Activated naive CD8-positive, alpha-beta T cell treated with anti-CD3 and anti-CD28 coated beads, Interleukin-2, amount 50 U/mL, for 24 hours (primary cell): ENCODE data around the gene TRIM2.

Source experiments
- ATAC-seq: fragments of 150-1000 bp; cut with Tn5 transposase; one replicate; pipeline ENCODE4 v1.10.0; 2021
- DNase-seq: peaks from one replicate; pipeline ENCODE4 v3.0.0; 2021
- H3K27ac Mint-ChIP-seq: one replicate; pipeline ENCODE4 v1.8.0; 2021; ENCODE audit warnings: mild to moderate bottlenecking, mixed read lengths
- H3K27me3 Mint-ChIP-seq: one replicate; pipeline ENCODE4 v1.8.0; 2021; ENCODE audit warnings: mixed read lengths
- H3K36me3 Mint-ChIP-seq: one replicate; pipeline ENCODE4 v1.8.0; 2021; ENCODE audit warnings: low read depth, mixed read lengths
- H3K4me1 Mint-ChIP-seq: one replicate; pipeline ENCODE4 v1.8.0; 2021; ENCODE audit warnings: mixed read lengths
- H3K4me3 Mint-ChIP-seq: one replicate; pipeline ENCODE4 v1.8.0; 2021; ENCODE audit warnings: mild to moderate bottlenecking, moderate library complexity, mixed read lengths
- H3K9me3 Mint-ChIP-seq: one replicate; pipeline ENCODE4 v1.8.0; 2021; ENCODE audit warnings: mixed read lengths

TRIM2 gene

GRCh38 chr4:153243468-153243867, 39.2 kb downstream of the TRIM2 start:
- ATAC-seq: no peak
- Mint-ChIP-seq H3K4me1 (peaks cover 4% of the 10 kb centered on the region), H3K4me3 (no peak overlapping the region), H3K27me3 (no peaks in the 10 kb centered on the region), H3K27ac (no peak overlapping the region), H3K9me3 (no peaks in the 10 kb centered on the region), H3K36me3 (no peaks in the 10 kb centered on the region)
- no peak for DNase-seq

DNA sequence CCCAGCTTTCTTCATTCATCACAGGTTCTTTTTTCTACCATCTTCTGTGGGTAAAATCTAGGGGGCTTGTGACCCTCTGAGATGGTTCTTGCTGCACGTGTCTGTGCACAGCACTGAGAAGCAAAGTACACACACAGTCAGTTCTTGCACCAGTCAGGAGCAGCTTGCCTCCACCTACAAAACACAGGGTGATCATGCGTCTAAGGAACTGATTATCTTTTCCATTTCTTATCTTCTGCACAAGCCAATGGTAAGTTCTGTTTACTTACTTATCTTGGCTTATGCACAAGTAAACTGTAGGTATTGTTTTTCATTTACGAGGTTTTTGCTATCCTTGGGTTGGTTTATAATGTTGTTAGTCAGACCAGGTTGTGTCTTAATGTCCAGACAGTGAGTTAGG, 40.7 kb downstream of the TRIM2 start:
- no peak for ATAC-seq
- Mint-ChIP-seq H3K4me1 (peaks cover 15% of the 10 kb centered on the region), H3K36me3 (no peaks in the 10 kb centered on the region), H3K9me3 (no peaks in the 10 kb centered on the region), H3K27ac (no peak overlapping the region), H3K4me3 (no peak overlapping the region), H3K27me3 (no peaks in the 10 kb centered on the region)
- no peak for DNase-seq

GRCh38 chr4:153245775-153246174, 41.5 kb downstream of the TRIM2 start:
- Mint-ChIP-seq H3K27me3 (no peaks in the 10 kb centered on the region), H3K36me3 (no peaks in the 10 kb centered on the region), H3K4me1 (peaks cover 15% of the 10 kb centered on the region), H3K9me3 (no peaks in the 10 kb centered on the region), H3K4me3 (no peak overlapping the region), H3K27ac (no peak overlapping the region)
- DNase-seq: no peak
- ATAC-seq: no peak

GRCh38 chr4:153246446-153247115, 42.3 kb downstream of the TRIM2 start:
- no peaks in the 10 kb centered on the region for H3K36me3 Mint-ChIP-seq
- no peak overlapping the region for H3K4me3 Mint-ChIP-seq
- H3K4me1 Mint-ChIP-seq: peaks cover 15% of the 10 kb centered on the region
- ATAC-seq (no peak), DNase-seq (no peak)
- H3K27ac Mint-ChIP-seq: no peak overlapping the region
- no peaks in the 10 kb centered on the region for H3K9me3 Mint-ChIP-seq
- H3K27me3 Mint-ChIP-seq: no peaks in the 10 kb centered on the region

- DNase-seq (no peak), ATAC-seq (no peak)
- Mint-ChIP-seq H3K4me1 (peaks cover 15% of the 10 kb centered on the region), H3K9me3 (no peaks in the 10 kb centered on the region), H3K27me3 (no peaks in the 10 kb centered on the region), H3K36me3 (no peaks in the 10 kb centered on the region), H3K27ac (no peak overlapping the region), H3K4me3 (no peak overlapping the region)
Measured at GRCh38 chr4:153247116-153247490, 42.9 kb downstream of the TRIM2 start.

GRCh38 chr4:153248641-153249198, 44.5 kb downstream of the TRIM2 start:
- Mint-ChIP-seq H3K9me3 (no peaks in the 10 kb centered on the region), H3K27ac (peak overlapping the region; percentile 74), H3K27me3 (no peaks in the 10 kb centered on the region), H3K4me3 (peak overlapping the region; percentile 80), H3K4me1 (peaks cover 15% of the 10 kb centered on the region), H3K36me3 (no peaks in the 10 kb centered on the region)
- ATAC-seq: no peak
- DNase-seq: no peak

- H3K27me3 Mint-ChIP-seq: no peaks in the 10 kb centered on the region
- H3K27ac Mint-ChIP-seq: peak overlapping the region; percentile 74
- ATAC-seq (peak; percentile 97), DNase-seq (peak; percentile 84)
- H3K36me3 Mint-ChIP-seq: no peaks in the 10 kb centered on the region
- H3K4me1 Mint-ChIP-seq: peaks cover 15% of the 10 kb centered on the region
- no peaks in the 10 kb centered on the region for H3K9me3 Mint-ChIP-seq
- peak overlapping the region; percentile 80 for H3K4me3 Mint-ChIP-seq
Measured at GRCh38 chr4:153249199-153250041, 45.2 kb downstream of the TRIM2 start.

DNA sequence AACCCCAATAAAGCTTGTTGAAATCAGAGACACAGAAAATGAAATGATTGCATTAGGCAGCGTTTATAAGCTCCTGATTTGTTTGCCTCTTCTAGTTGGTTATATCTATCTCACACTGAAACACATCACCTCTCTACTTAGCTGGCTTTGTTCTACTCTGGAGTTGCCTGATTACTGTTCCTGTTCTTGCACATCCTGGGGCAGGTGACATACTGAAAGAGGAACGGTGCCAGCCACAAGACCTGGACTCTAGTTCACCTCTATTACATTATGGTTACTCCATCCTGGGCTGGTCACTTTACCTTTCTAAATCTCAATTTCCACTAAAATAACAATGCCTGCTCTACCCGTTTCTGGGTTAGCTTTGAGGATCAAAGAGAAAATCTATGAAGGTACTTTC, 47.9 kb downstream of the TRIM2 start:
- Mint-ChIP-seq H3K4me1 (peaks cover 15% of the 10 kb centered on the region), H3K9me3 (no peaks in the 10 kb centered on the region), H3K36me3 (no peaks in the 10 kb centered on the region), H3K4me3 (no peak overlapping the region), H3K27ac (no peak overlapping the region), H3K27me3 (peaks cover 8% of the 10 kb centered on the region)
- DNase-seq (no peak), ATAC-seq (no peak)

GRCh38 chr4:153255233-153255632, 51.0 kb downstream of the TRIM2 start:
- Mint-ChIP-seq H3K9me3 (no peaks in the 10 kb centered on the region), H3K27ac (no peak overlapping the region), H3K4me1 (no peaks in the 10 kb centered on the region), H3K27me3 (peaks cover 20% of the 10 kb centered on the region), H3K36me3 (no peaks in the 10 kb centered on the region), H3K4me3 (no peak overlapping the region)
- DNase-seq (no peak), ATAC-seq (no peak)

GRCh38 chr4:153257151-153257620, 52.9 kb downstream of the TRIM2 start:
- DNase-seq: peak; percentile 27
- peaks cover 6% of the 10 kb centered on the region for H3K9me3 Mint-ChIP-seq

DNA sequence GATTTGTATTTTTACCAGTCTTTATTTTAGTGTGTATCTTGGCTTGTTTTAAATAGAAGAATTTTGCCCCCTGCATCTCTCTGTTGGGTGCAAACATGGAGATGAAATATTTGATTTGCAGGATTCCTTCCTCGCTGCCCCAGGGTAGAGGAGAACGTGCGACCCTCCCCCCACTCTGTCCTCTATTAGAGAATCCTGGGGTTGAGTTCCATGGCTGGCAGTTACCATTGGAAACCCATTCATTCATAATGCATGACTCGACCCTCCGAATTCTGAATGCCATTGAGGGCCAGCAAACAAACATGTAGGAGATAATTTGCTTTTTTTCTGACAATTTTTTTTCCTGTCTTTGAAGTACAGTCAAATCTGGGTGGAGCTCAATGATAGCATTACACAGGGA, 53.7 kb downstream of the TRIM2 start:
- no peaks in the 10 kb centered on the region for H3K36me3 Mint-ChIP-seq
- H3K27ac Mint-ChIP-seq: no peak overlapping the region
- no peak for ATAC-seq
- peaks cover 22% of the 10 kb centered on the region for H3K27me3 Mint-ChIP-seq
- no peaks in the 10 kb centered on the region for H3K4me1 Mint-ChIP-seq
- no peak overlapping the region for H3K4me3 Mint-ChIP-seq
- DNase-seq: no peak
- H3K9me3 Mint-ChIP-seq: peaks cover 6% of the 10 kb centered on the region

More at GRCh38 chr4:153257151-153257620, 52.9 kb downstream of the TRIM2 start:
- H3K27ac Mint-ChIP-seq: no peak overlapping the region
- ATAC-seq: peak; percentile 67
- no peaks in the 10 kb centered on the region for H3K4me1 Mint-ChIP-seq
- no peak overlapping the region for H3K4me3 Mint-ChIP-seq
- H3K27me3 Mint-ChIP-seq: peaks cover 22% of the 10 kb centered on the region
- H3K36me3 Mint-ChIP-seq: no peaks in the 10 kb centered on the region

DNA sequence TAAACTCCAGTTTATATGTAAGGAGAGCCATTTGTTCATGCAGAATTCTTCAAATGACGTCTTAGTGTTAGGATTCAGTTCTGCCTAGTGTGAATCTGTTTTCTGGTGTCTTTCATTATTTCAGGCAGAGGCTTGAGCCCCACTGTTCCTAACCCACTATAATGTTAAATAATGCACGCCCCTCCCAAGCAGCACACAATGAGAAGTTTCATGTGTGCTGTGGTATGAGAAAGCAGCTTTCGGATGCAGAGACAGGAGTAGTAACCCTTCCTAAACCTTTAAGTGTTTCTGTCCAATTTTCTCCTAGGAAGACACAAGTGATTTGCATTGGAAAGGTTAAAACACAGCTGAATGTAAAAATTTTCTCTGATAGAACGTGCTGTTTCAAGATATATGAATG, 54.5 kb downstream of the TRIM2 start:
- no peak for ATAC-seq
- no peak overlapping the region for H3K4me3 Mint-ChIP-seq
- no peak for DNase-seq
- no peaks in the 10 kb centered on the region for H3K36me3 Mint-ChIP-seq
- no peak overlapping the region for H3K27ac Mint-ChIP-seq
- H3K4me1 Mint-ChIP-seq: no peaks in the 10 kb centered on the region
- peaks cover 6% of the 10 kb centered on the region for H3K9me3 Mint-ChIP-seq
- peaks cover 22% of the 10 kb centered on the region for H3K27me3 Mint-ChIP-seq

- Mint-ChIP-seq H3K27ac (no peak overlapping the region), H3K4me3 (no peak overlapping the region), H3K27me3 (peaks cover 22% of the 10 kb centered on the region), H3K9me3 (peaks cover 6% of the 10 kb centered on the region), H3K36me3 (no peaks in the 10 kb centered on the region), H3K4me1 (no peaks in the 10 kb centered on the region)
- ATAC-seq (no peak), DNase-seq (no peak)
Measured at GRCh38 chr4:153259661-153260060, 55.4 kb downstream of the TRIM2 start.

- ATAC-seq: no peak
- Mint-ChIP-seq H3K4me3 (no peak overlapping the region), H3K36me3 (no peaks in the 10 kb centered on the region), H3K27ac (no peak overlapping the region), H3K4me1 (no peaks in the 10 kb centered on the region), H3K27me3 (peaks cover 19% of the 10 kb centered on the region), H3K9me3 (peaks cover 6% of the 10 kb centered on the region)
- DNase-seq: no peak
Measured at GRCh38 chr4:153260132-153260531, 55.9 kb downstream of the TRIM2 start.
